GM18517 (cell line): ENCODE measurements around the gene MAD1L1.

Source experiments
- ATAC-seq: cut with Tn5 transposase; IDR thresholded peaks from one replicate; pipeline ENCODE4 v1.9.1; 2021; ENCODE audit warnings: mild to moderate bottlenecking, moderate library complexity; ENCODE audit not compliant: unreplicated experiment

Gene MAD1L1

GRCh38 chr7:1787681-1788235, 445.0 kb downstream of the MAD1L1 start:
- ATAC-seq, result no peak

GRCh38 chr7:1787241-1787640, 445.5 kb downstream of the MAD1L1 start:
- no peak for ATAC-seq

- no peak for ATAC-seq
Measured at GRCh38 chr7:1785839-1786238, 446.9 kb downstream of the MAD1L1 start.

GRCh38 chr7:1781369-1781768, 451.4 kb downstream of the MAD1L1 start:
- ATAC-seq, result no peak

GRCh38 chr7:1779445-1779844, 453.3 kb downstream of the MAD1L1 start:
- no peak for ATAC-seq

- no peak for ATAC-seq
Measured at GRCh38 chr7:1777122-1777521, 455.6 kb downstream of the MAD1L1 start.

- no peak for ATAC-seq
Measured at GRCh38 chr7:1775389-1775788, 457.4 kb downstream of the MAD1L1 start.

- no peak for ATAC-seq
Measured at GRCh38 chr7:1770331-1770730, 462.4 kb downstream of the MAD1L1 start.

- no peak for ATAC-seq
Measured at GRCh38 chr7:1769286-1770200, 463.2 kb downstream of the MAD1L1 start.

- ATAC-seq, result no peak
Measured at GRCh38 chr7:1768832-1769231, 463.9 kb downstream of the MAD1L1 start.

GRCh38 chr7:1767524-1767923, 465.2 kb downstream of the MAD1L1 start:
- no peak for ATAC-seq
